ENCODE measurements around the gene ZBP1. TPM values are rescaled to one million over a fixed set of nuclear protein-coding genes. Genes with fewer than 3 reads are reported as not detected.

The ZBP1 gene
- total and polyA plus RNA-seq, 10 of the 15 experiments (the other 5 are each of a cell fraction or from before 2014, with no cell fraction given) = 0.93 to 10.6 (median 4.8) TPM

DNA sequence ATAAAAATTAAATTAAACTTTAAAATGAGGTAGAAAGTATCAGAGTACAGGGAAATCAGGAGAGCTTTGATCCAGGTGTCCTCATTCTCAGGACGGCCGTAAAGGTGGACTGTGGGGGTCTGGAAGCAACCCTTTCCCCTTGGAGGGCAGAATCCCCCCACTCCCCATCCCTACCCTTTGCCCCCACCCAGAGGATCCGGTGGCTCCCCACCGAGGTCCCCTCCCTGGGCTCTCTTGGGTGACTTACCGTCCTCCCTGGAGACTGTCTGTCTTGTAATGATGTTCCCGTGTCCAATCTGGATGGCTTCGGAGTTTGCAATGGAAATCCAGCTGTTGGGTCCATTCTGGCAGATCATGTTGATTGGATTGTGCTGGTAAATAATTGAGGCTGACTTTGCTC lies 7.3 kb downstream of the ZBP1 start:
- DNase-seq (ENCODE audit: low read depth, low spot score) (no peak), ATAC-seq (no peak), FAIRE-seq (no peak)
- 83% methylated on average over 4 of the region's 7 CpGs for WGBS (ENCODE audit: insufficient coverage, insufficient replicate concordance, low lambda C conversion rate, missing lambda C conversion rate)
- TF ChIP-seq MEF2A (IDR thresholded peaks at IDR 0.05; ENCODE audit: insufficient read depth, low read depth, low read length) (no peak), BACH1 (IDR thresholded peaks at IDR 0.05; ENCODE audit: borderline replicate concordance) (no peak), POLR2AphosphoS5 (IDR thresholded peaks at IDR 0.05; ENCODE audit: low read length) (no peak), HCFC1 (IDR thresholded peaks at IDR 0.05; ENCODE audit: low read length) (no peak), POLR2A (IDR thresholded peaks at IDR 0.05; ENCODE audit: low read depth, low read length) (no peak), SIX5 (IDR thresholded peaks at IDR 0.05; ENCODE audit: low read depth, low read length, severe bottlenecking) (no peak)
- TF ChIP-seq, protein P1, sequence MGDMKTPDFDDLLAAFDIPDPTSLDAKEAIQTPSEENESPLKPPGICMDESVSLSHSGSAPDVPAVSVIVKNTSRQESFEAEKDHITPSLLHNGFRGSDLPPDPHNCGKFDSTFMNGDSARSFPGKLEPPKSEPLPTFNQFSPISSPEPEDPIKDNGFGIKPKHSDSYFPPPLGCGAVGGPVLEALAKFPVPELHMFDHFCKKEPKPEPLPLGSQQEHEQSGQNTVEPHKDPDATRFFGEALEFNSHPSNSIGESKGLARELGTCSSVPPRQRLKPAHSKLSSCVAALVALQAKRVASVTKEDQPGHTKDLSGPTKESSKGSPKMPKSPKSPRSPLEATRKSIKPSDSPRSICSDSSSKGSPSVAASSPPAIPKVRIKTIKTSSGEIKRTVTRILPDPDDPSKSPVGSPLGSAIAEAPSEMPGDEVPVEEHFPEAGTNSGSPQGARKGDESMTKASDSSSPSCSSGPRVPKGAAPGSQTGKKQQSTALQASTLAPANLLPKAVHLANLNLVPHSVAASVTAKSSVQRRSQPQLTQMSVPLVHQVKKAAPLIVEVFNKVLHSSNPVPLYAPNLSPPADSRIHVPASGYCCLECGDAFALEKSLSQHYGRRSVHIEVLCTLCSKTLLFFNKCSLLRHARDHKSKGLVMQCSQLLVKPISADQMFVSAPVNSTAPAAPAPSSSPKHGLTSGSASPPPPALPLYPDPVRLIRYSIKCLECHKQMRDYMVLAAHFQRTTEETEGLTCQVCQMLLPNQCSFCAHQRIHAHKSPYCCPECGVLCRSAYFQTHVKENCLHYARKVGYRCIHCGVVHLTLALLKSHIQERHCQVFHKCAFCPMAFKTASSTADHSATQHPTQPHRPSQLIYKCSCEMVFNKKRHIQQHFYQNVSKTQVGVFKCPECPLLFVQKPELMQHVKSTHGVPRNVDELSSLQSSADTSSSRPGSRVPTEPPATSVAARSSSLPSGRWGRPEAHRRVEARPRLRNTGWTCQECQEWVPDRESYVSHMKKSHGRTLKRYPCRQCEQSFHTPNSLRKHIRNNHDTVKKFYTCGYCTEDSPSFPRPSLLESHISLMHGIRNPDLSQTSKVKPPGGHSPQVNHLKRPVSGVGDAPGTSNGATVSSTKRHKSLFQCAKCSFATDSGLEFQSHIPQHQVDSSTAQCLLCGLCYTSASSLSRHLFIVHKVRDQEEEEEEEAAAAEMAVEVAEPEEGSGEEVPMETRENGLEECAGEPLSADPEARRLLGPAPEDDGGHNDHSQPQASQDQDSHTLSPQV (IDR thresholded peaks at IDR 0.05) = no peak
- no peaks in the 10 kb centered on the region for H3K79me2 ChIP-seq (ENCODE audit: control insufficient read depth, insufficient read depth, low read length)
- H4K20me1 ChIP-seq (ENCODE audit: control insufficient read depth, insufficient read depth) = no peaks in the 10 kb centered on the region
- in situ Hi-C loops (cut with MboI) (loop anchor here (10.0 kb wide), 2 partner anchors 782 to 842 kb away; no protein-coding TSS in a partner anchor), intact Hi-C loops (cut with micrococcal nuclease; ENCODE audit: unreplicated experiment) (no loop called here)
- H3K4me1 ChIP-seq (ENCODE audit: control insufficient read depth, insufficient read depth, low read length) = peaks cover 3% of the 10 kb centered on the region
- RAD21 ChIA-PET (ENCODE audit: unreplicated experiment) = no interaction called here
- no peak overlapping the region for H3K4me3 ChIP-seq
- no TSS peak for BruUV-seq (replicated peaks)
- no peak overlapping the region for H2AFZ ChIP-seq (ENCODE audit: control insufficient read depth, low read depth, low read length)
- POLR2A ChIA-PET = no interaction called here
- H3K4me2 ChIP-seq (ENCODE audit: control insufficient read depth, insufficient read depth) = no peak overlapping the region
- no peaks in the 10 kb centered on the region; a peak in 1 of 4 replicates for H3K36me3 ChIP-seq (ENCODE audit: control insufficient read depth in 2 of 2, insufficient read depth in 2 of 2, low read length in 1 of 2)
- peaks cover 0 to 2% of the 10 kb centered on the region in 2 experiments; a peak in 1 of 4 replicates for H3K27me3 ChIP-seq (replicated peaks in 1 of 2; ENCODE audit: control insufficient read depth in 2 of 2, insufficient read depth in 2 of 2, low read length in 1 of 2)
- H3K9ac ChIP-seq (ENCODE audit: control insufficient read depth, insufficient read depth, low read length) = no peak overlapping the region
- CTCF ChIA-PET = no interaction called here
- no peaks in the 10 kb centered on the region for H3K9me3 ChIP-seq (replicated peaks; ENCODE audit: control insufficient read depth, insufficient read depth, low read length)
- no peak overlapping the region for H3K27ac ChIP-seq (ENCODE audit: control insufficient read depth, insufficient read depth)
- SMC1A ChIA-PET (ENCODE audit: uncharacterized antibody, unreplicated experiment) = no interaction called here
